SU-DHL-6 (cell line): ENCODE measurements around the gene SMIM43.
"Not testable (repeated sequence)": the region's sequence is repeated elsewhere in the genome, so short reads cannot be mapped to it uniquely, and the experiment has no call there.

Experiments used
- CTCF ChIP-seq: fragments of 200-600 bp; sonication (generic); IDR thresholded peaks from one replicate; pipeline ENCODE4 v1.5.1; 2017; ENCODE audit warnings: antibody characterized with exemption, mild to moderate bottlenecking, low read length, moderate library complexity; ENCODE audit not compliant: insufficient read depth, poor library complexity, severe bottlenecking
- EZH2phosphoT487 ChIP-seq: fragments of 200-600 bp; sonication (generic), shearing (Covaris generic); conservative IDR thresholded peaks from 2 replicates; pipeline ENCODE4 v1.6.1; 2018; ENCODE audit warnings: mild to moderate bottlenecking, antibody characterized with exemption, low read length, moderate library complexity, mixed read lengths

- TF ChIP-seq EZH2phosphoT487, CTCF: not testable (repeated sequence)
Observed at GRCh38 chr4:121752142-121752541, 12.8 kb downstream of the SMIM43 start.
